Measurements from ENCODE around the gene KRT13. TPM values are rescaled to one million over a fixed set of nuclear protein-coding genes. Genes with fewer than 3 reads are reported as not detected.

The KRT13 gene
- total and polyA plus RNA-seq, 9 of the 15 experiments (the other 6 are each of a cell fraction or from before 2014, with no cell fraction given), result 0.11 to 1.1 (median 0.24) TPM; not detected in 3

- TF ChIP-seq ZNF639 (CRISPR knock-in tag; conservative IDR thresholded peaks at IDR 0.05 in 1 of 2, IDR thresholded peaks at IDR 0.05 in 1 of 2) (0 out of 4 replicates have a peak, but pooled peaks of 1 of the 2 experiments have one; percentile 15), ZNF23 (CRISPR knock-in tag; IDR thresholded peaks at IDR 0.05) (no peak), KDM1A (IDR thresholded peaks at IDR 0.05) (peak; percentile 91), ETV1 (tag; conservative IDR thresholded peaks at IDR 0.05; ENCODE audit: low read depth) (peak; percentile 73; the same call in 1 of the 2 replicates), ZMIZ1 (IDR thresholded peaks at IDR 0.05; ENCODE audit: low read depth in 2 of 2, low read length in 2 of 2) (no peak), SMAD4 (CRISPR knock-in tag; conservative IDR thresholded peaks at IDR 0.05) (peak; percentile 91), ZKSCAN1 (IDR thresholded peaks at IDR 0.05; ENCODE audit: low read depth, low read length) (0 out of 2 replicates have a peak, but pooled peaks have one; percentile 5), TCFL5 (CRISPR knock-in tag; conservative IDR thresholded peaks at IDR 0.05) (no peak), CTCFL (IDR thresholded peaks at IDR 0.05; ENCODE audit: borderline replicate concordance, insufficient read depth, low read depth, low read length, poor library complexity, severe bottlenecking) (no peak), TBP (optimal IDR thresholded peaks at IDR 0.05; ENCODE audit: low read depth, low read length) (peak; percentile 23), RUNX1 (IDR thresholded peaks at IDR 0.05; ENCODE audit: low read depth) (no peak), MAZ (CRISPR knock-in tag; conservative IDR thresholded peaks at IDR 0.05 in 1 of 2, IDR thresholded peaks at IDR 0.05 in 1 of 2) (peak in 1 of 2 experiments; percentile 64; a peak in 1 of 4 replicates), RAD51 (IDR thresholded peaks at IDR 0.05; ENCODE audit: borderline replicate concordance, low read depth) (peak; percentile 10; the same call in 1 of the 2 replicates), SP2 (IDR thresholded peaks at IDR 0.05; ENCODE audit: extremely low read depth, low read depth, low read length, poor library complexity, severe bottlenecking) (no peak), ARID1B (IDR thresholded peaks at IDR 0.05) (peak; percentile 85), UBTF (IDR thresholded peaks at IDR 0.05; ENCODE audit: borderline replicate concordance in 1 of 2, low read depth in 2 of 2, low read length in 2 of 2) (no peak)
These were observed 5.1 kb downstream of the KRT13 start (continued) for GRCh38 chr17:41500131-41500911.
